Measurements from ENCODE around the gene CXCL17. TPM values are rescaled to one million over a fixed set of nuclear protein-coding genes. Genes with fewer than 3 reads are reported as not detected.

CXCL17 gene
- total RNA-seq, 1 donor from 2014 or later: not detected

- no peaks in the 10 kb centered on the region for H4K20me1 ChIP-seq (ENCODE audit: insufficient read depth, low read length)
- Mint-ChIP-seq H3K4me1 (ENCODE audit: low read depth, unreplicated experiment) (peaks cover 9% of the 10 kb centered on the region), H3K27ac (ENCODE audit: unreplicated experiment) (no peak overlapping the region), H3K4me3 (ENCODE audit: unreplicated experiment) (no peak overlapping the region), H3K36me3 (ENCODE audit: low read depth, unreplicated experiment) (no peaks in the 10 kb centered on the region), H3K9me3 (ENCODE audit: unreplicated experiment) (no peaks in the 10 kb centered on the region), H3K27me3 (ENCODE audit: low read depth, unreplicated experiment) (peaks cover 9% of the 10 kb centered on the region)
- H3K79me2 ChIP-seq (ENCODE audit: insufficient read depth, low read length): no peaks in the 10 kb centered on the region
- H3K4me1 ChIP-seq (ENCODE audit: insufficient read depth, low read length): no peaks in the 10 kb centered on the region
- peaks cover 2% of the 10 kb centered on the region for H3K27me3 ChIP-seq (ENCODE audit: insufficient read depth, low read length)
- H3K4me3 ChIP-seq (ENCODE audit: insufficient read depth, low read depth, low read length): no peak overlapping the region
- DNase-seq (ENCODE audit: low read depth) (peak; percentile 44), FAIRE-seq (no peak)
- no peaks in the 10 kb centered on the region for H3K36me3 ChIP-seq (ENCODE audit: insufficient read depth, low read length)
- H2AFZ ChIP-seq (ENCODE audit: low read depth, low read length): peak overlapping the region; percentile 16
- TF ChIP-seq CTCF (IDR thresholded peaks at IDR 0.05; ENCODE audit: insufficient read depth, low read depth, low read length): no peak
- H3K27ac ChIP-seq (ENCODE audit: low read depth, low read length): no peak overlapping the region
- H3K9me3 ChIP-seq (ENCODE audit: insufficient read depth, low read depth, low read length): no peaks in the 10 kb centered on the region
- H3K4me2 ChIP-seq (ENCODE audit: low read length): no peak overlapping the region
- no peak overlapping the region for H3K9ac ChIP-seq (ENCODE audit: low read length)
These were observed 25.6 kb upstream of the CXCL17 start for GRCh38 chr19:42468273-42468796.

DNA sequence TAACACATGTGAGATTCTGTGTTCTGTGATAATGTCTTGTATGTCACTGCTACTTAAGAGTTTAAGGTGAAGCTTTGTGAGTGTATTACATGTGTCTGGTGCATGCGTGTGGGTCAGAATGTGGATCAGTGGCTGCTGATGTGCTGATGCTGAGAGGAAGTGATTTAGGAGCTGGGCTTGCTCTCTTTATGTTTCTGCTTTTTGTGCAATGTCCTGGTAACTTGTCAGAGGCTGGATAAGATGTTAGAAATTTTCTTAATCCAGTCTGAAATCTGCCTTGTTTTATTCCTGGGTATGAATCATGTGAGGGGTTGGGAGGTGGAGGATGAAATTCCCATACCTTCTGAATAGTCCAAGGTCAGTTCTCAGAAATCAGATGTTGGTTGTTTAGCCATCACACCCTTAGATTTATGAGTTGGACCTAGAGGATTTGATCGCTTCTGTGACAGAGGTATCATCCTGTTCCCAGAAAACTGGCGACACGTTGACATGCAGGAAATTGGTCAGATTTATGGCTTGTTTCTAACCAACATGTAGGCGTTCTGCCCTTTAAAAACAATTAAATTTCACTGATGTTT, 24.5 kb upstream of the CXCL17 start:
- DNase-seq (ENCODE audit: low read depth) (no peak), FAIRE-seq (peak; percentile 47)
- no peaks in the 10 kb centered on the region for H3K4me1 ChIP-seq (ENCODE audit: insufficient read depth, low read length)
- Mint-ChIP-seq H3K27ac (ENCODE audit: unreplicated experiment) (no peak overlapping the region), H3K27me3 (ENCODE audit: low read depth, unreplicated experiment) (peaks cover 11% of the 10 kb centered on the region), H3K4me3 (ENCODE audit: unreplicated experiment) (no peak overlapping the region), H3K4me1 (ENCODE audit: low read depth, unreplicated experiment) (peaks cover 9% of the 10 kb centered on the region), H3K36me3 (ENCODE audit: low read depth, unreplicated experiment) (peaks cover 2% of the 10 kb centered on the region), H3K9me3 (ENCODE audit: unreplicated experiment) (no peaks in the 10 kb centered on the region)
- no peak overlapping the region for H3K4me3 ChIP-seq (ENCODE audit: insufficient read depth, low read depth, low read length)
- H3K36me3 ChIP-seq (ENCODE audit: insufficient read depth, low read length): no peaks in the 10 kb centered on the region
- H3K4me2 ChIP-seq (ENCODE audit: low read length): no peak overlapping the region
- H3K27ac ChIP-seq (ENCODE audit: low read depth, low read length): no peak overlapping the region
- no peak for TF ChIP-seq EZH2 (IDR thresholded peaks at IDR 0.05; ENCODE audit: insufficient read depth, low read length)
- TF ChIP-seq CTCF (IDR thresholded peaks at IDR 0.05; ENCODE audit: insufficient read depth, low read depth, low read length): no peak
- H3K79me2 ChIP-seq (ENCODE audit: insufficient read depth, low read length): no peaks in the 10 kb centered on the region
- no peak overlapping the region for H2AFZ ChIP-seq (ENCODE audit: low read depth, low read length)
- no peaks in the 10 kb centered on the region for H4K20me1 ChIP-seq (ENCODE audit: insufficient read depth, low read length)
- no peak overlapping the region for H3K9ac ChIP-seq (ENCODE audit: low read length)
- no peaks in the 10 kb centered on the region for H3K9me3 ChIP-seq (ENCODE audit: insufficient read depth, low read depth, low read length)
- no peaks in the 10 kb centered on the region for H3K27me3 ChIP-seq (ENCODE audit: insufficient read depth, low read length)

- H2AFZ ChIP-seq (ENCODE audit: low read depth, low read length): no peak overlapping the region
- FAIRE-seq: no peak
- no peaks in the 10 kb centered on the region for H3K27me3 ChIP-seq (ENCODE audit: insufficient read depth, low read length)
- Mint-ChIP-seq H3K4me1 (ENCODE audit: low read depth, unreplicated experiment) (peaks cover 9% of the 10 kb centered on the region), H3K4me3 (ENCODE audit: unreplicated experiment) (no peak overlapping the region), H3K9me3 (ENCODE audit: unreplicated experiment) (no peaks in the 10 kb centered on the region), H3K27me3 (ENCODE audit: low read depth, unreplicated experiment) (peaks cover 11% of the 10 kb centered on the region), H3K36me3 (ENCODE audit: low read depth, unreplicated experiment) (peaks cover 2% of the 10 kb centered on the region), H3K27ac (ENCODE audit: unreplicated experiment) (no peak overlapping the region)
- no peaks in the 10 kb centered on the region for H3K36me3 ChIP-seq (ENCODE audit: insufficient read depth, low read length)
- H3K9me3 ChIP-seq (ENCODE audit: insufficient read depth, low read depth, low read length): no peaks in the 10 kb centered on the region
- H3K79me2 ChIP-seq (ENCODE audit: insufficient read depth, low read length): no peaks in the 10 kb centered on the region
- H3K9ac ChIP-seq (ENCODE audit: low read length): no peak overlapping the region
- no peaks in the 10 kb centered on the region for H4K20me1 ChIP-seq (ENCODE audit: insufficient read depth, low read length)
- no peak overlapping the region for H3K4me3 ChIP-seq (ENCODE audit: insufficient read depth, low read depth, low read length)
- no peak overlapping the region for H3K4me2 ChIP-seq (ENCODE audit: low read length)
- DNase-seq (ENCODE audit: low read depth): no peak
- H3K4me1 ChIP-seq (ENCODE audit: insufficient read depth, low read length): no peaks in the 10 kb centered on the region
- TF ChIP-seq EZH2 (IDR thresholded peaks at IDR 0.05; ENCODE audit: insufficient read depth, low read length) (no peak), CTCF (IDR thresholded peaks at IDR 0.05; ENCODE audit: insufficient read depth, low read depth, low read length) (no peak)
- H3K27ac ChIP-seq (ENCODE audit: low read depth, low read length): no peak overlapping the region
These were observed 23.9 kb upstream of the CXCL17 start for GRCh38 chr19:42466521-42467182.
